ENCODE data around the gene SDHB.
A peak's percentile ranks its signal among the peaks of the same experiment; 100 is the strongest.

SDHB gene

DNA sequence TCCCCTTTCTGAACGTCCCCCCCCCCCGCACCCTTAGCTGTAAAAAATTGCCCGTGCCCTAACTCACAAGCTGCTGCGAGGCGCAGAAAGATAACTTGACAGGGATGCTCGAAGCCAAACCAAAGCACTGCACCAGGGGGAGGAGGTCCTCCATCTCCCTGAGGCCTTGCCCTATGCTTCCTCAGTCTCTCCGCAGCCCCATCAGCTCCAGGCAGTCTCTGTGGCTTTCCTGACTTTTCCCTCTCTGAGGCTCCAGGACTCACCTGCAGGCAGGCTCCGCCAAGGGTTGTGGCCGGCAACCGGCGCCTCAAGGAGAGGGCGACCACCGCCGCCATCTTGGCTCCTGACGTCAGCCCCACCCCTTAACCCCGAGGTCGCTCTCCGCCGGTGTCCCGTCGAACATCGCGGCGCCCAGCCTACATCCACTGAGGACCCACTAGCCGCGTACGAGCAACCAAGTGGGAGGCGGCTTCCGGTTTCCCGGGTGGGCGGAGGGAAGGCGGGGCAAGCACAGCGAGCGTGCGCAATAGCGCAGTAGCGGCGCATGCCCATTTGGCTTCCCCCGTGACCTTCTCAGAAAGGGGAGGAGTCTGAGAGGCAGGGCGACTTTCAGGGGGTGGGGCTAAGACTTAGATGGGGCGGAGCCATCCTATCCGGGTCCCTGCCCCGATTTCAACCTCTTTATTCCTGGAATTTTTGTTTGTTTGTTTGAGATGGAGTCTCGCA lies at the start of gene SDHB:
Gene SDHB (minus strand): TSS at position 348 of the 726 bp plus-strand sequence. CDS start 13 bp downstream, at position 335.
- peak; percentile 97 to 98 for DNase-seq

- DNase-seq, result no peak
These were observed 48.4 kb upstream of the SDHB start for GRCh38 chr1:17102232-17102631.

GRCh38 chr1:17101261-17101660 lies 47.4 kb upstream of the SDHB start:
- no peak for DNase-seq

- DNase-seq, result no peak
These were observed 45.9 kb upstream of the SDHB start for GRCh38 chr1:17099616-17100340.

DNA sequence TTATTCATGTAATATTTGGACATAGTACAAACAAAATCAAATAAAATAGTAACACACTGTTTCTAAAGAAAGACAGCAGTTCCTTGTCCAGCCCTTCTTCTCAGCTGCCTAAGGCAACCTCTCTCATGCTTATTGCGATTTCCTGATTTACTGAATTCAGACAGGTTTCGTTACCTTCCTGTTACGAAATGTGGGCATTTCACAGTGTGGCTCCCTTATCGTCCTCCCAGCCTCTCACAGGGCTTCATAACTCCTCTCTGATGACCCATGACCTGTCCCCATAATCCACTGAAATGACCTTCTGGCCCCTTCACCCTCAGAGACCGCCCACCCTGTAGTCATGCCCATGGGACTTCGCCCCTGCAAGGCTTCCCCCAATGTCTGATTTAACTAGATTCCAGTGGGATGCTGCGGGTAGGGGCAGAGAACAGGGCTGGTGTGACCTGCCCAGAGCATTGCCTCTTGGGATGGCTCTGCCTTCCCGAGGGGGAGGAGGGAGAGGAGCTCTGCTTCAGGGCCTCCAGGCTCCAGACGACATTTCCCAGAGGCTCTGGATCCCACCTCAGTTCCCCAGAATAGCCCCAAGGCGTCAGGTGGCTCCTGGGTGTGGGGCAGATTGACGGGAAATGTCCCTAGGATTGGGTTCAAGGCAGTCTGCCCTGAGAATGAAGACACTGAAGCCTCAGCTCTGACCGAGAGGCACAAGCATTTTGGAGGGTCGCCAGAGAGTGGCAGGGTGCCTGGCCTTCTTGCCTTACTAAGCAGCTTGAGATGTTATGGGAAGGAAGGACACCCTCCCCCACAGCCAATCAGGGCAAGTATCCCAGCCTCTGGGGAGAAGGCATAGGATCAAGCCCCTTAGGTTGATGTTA lies 44.9 kb upstream of the SDHB start:
- DNase-seq, result no peak

DNA sequence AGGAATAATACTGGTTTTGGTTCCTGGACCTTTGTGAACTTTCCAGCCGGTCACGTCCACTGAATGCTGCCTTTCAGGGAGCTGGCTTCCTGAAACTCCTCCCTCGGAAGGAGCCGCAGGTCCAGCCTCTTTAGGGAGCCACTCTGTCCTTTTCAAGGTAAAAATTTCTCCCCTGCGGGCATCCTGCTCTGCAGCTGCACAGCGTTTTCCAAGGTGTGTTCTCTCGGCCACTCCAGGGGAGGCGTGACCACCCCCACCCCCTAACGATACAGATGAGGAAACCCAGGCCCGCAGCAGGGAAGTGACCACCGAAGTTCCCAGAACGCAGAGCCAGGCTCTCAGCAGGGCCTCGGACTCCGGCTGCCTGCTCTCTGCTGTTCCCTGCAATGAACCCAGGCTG lies 44.0 kb upstream of the SDHB start:
- DNase-seq, result no peak

- no peak for DNase-seq
These were observed 43.3 kb upstream of the SDHB start for GRCh38 chr1:17097147-17097546.

GRCh38 chr1:17096584-17096983 lies 42.8 kb upstream of the SDHB start:
- no peak for DNase-seq

- no peak for DNase-seq
These were observed 41.3 kb upstream of the SDHB start for GRCh38 chr1:17095141-17095540.

GRCh38 chr1:17094664-17095063 lies 40.8 kb upstream of the SDHB start:
- DNase-seq, result no peak

DNA sequence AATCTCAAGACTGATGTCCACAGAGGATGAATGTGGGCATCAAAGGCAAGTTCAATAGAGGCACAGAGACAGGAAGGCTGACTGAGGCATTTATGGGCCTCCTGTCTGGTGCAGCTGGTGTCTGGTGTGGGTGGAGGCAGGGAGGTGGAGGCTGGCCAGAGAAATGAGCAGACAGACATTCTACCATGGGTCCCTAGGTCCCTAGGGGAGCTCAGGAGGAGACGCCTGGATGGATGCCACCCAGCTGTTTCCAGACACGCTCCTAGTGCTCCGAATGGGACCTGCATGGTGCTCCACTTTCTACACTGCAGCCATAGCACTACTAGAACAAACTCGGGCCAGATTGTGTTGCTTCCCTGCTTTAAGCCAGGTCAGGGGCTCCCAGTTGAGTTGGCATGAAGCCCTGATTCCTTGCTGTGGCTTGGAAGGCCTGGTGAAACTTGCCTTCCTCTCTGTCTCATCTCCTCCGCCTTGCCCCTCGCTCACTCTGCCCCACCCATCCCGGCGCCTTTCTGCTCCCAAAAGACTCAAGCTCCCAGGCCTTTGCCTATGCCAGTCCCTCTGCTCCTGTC lies 40.1 kb upstream of the SDHB start:
- DNase-seq, result no peak

- no peak for DNase-seq
These were observed 37.4 kb upstream of the SDHB start for GRCh38 chr1:17091252-17091651.

DNA sequence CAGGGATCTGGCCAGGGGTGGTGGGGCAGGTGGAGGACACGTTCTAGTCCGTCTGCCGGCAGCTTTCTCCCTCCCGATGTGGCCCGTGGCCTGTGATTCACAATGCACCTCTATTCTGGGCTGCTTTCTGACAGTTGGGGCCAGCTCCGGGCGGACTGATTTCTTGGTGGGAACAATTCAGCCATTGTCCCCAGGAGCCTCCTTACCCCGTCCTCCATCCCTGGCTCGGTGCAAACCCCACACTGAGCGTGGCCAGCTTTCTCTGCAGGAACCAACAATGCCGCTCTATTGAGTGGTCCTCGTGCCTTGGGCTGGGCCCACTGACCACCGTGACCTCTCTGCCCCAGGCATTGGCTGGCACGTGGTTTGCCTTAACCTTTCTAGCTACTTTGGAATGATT lies 35.7 kb upstream of the SDHB start:
- no peak for DNase-seq

DNA sequence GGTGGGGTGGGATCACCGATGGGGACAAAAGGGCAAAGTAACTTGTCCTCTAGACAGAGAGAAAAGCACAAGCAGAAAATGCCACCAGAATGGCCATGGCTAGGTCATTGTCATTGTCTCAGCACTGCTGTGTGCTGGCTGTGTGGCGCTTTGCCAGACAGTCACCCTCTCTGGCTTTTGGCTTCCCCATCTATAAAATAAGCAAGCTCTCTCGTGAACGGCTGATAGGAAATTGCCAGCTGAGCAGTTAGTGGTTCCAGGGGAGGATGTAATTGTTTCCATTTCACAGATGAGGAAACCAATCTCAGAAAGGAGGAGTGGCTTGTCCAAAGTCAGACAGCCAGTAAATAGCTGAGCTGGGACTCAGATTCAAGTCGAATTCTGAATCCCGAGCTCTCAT lies 32.9 kb upstream of the SDHB start:
- no peak for DNase-seq

DNA sequence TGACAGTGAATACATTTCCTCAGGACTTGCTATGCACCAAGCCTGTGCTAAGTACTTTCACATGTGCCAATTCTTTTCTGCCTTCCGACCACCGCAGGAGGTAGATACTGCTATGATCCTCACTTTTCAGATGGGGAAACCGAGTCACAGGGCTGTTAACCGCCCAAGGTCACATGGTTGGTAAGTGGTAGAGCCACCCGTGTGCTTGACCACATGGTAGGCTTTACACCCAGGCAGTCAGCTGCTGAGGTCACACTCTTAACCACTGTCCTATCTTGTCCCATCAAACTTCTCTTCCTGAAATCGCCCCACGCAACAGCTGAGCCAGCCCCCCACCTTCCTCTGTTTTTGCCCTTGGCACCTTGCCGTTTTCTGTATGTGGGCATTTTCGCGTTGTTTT lies 31.0 kb upstream of the SDHB start:
- DNase-seq, result no peak

GRCh38 chr1:17082761-17083160 lies 28.9 kb upstream of the SDHB start:
- no peak for DNase-seq

DNA sequence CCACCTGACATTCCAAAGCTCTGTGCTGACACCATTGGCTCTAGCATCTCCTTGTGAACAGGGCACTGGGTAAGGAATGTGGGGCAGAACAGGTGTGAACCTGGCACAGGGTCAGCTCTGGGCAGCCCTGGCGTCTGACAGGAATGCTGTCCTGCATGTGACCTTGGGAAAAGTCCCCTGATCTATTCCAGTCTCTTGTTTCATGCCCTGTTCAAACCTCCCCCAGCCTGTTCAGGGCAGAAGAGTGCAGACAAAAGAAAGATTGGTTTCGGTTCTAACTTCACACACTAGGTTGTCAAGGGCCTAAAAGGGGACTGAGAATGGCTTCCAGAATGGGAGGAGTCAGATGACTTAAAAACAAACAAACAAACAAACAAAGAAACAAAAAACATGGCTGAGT lies 27.6 kb upstream of the SDHB start:
- DNase-seq, result no peak

DNA sequence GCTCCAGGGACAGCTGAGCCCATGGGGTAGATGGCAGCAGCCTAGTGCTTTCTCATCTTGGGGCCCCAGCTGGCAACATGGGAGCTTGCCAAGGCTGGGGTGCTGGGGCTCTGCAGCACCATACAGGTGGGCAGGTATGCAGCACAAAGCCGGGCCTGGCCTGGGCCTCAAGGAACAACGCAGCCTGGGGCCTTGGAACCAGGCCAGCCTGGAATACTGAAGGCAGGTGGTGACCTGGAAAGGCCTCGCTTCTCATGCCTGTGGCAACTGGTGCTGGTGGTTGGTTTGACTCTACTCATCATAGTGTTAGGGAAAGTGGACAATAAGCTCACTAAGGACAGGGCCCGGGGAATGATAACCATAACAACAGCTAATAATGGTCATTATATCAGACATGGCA lies 27.0 kb upstream of the SDHB start:
- DNase-seq, result no peak

GRCh38 chr1:17080085-17080759 lies 26.4 kb upstream of the SDHB start:
- no peak for DNase-seq

DNA sequence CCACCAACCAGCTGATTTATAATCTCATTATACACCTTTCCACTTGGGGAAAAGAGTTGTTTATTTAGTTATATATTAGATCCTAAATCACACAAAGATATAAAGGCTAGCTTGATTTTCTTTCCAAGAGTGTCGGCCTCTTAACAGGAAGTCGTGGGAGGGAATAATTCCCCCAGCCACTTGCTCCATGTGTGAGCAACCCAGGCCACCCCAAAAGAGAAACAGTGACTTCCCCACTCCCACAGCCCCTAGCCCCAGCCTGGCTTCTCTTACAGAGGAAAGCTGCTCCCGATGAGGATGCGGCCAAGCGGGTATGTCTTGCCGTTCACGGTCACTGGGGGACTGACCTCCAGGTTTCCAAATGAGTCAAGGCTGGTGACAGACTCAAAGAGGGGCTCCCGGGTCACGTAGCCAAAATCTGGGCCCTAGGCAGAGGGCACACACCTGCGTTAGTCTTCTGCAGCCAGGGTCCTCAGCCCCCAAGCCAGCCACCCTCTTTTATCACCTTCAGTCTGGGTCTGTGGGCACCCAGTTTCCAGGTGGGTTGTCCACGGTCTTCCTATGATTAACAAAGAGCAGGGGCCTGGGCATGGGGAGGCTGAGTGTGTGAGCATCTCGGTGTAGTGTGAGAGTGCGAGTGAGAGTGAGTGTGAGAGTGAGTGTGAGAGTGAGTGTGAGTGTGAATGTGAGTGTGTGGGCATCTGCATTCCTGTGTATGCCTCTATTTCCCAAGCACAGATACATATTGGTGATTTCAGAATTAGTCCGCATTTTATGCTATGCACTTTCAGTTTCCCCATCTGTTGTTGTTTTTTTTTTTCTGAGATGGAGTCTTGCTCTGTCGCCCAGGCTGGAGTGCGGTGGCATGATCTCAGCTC lies 25.4 kb upstream of the SDHB start:
- DNase-seq, result no peak

DNA sequence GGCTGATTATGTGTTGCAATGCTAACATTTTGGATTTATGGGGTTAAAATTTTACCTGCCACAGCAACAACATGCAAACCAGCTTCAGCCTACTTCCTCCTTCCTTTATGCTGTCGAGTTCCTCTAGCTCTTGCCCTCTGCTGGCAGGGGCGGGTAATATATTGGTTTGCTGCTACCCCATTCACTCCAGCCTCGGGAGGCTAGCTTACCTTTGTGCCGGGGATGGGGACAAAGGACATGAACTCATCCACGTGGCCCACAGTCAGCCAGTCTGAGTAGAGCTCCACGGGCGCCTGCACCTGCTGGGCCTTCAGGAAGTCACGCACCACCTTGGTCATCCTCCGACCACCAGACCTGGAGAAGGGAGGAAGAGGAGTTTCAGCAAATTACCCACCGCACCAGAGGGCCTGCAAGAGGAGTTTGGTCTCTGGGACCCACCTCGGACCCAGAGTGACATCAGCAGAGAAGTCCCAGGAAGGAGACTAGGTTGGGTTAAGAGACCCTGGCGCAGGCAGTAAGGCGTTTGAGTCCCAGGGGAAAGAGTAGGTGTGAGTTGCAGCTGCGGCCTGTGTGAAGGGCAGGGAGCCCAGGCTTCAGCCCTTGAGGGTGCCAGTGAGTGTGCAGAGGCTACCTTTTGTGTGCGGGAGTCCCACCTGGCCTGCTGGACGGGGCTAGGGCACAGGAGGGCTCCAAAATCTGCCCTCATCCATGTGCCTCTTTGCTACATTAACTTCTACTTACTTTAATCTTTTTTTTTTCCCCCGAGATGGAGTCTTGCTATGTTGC lies 21.8 kb upstream of the SDHB start:
- no peak for DNase-seq

Data from activated CD4-positive, alpha-beta T cell treated with anti-CD3 and anti-CD28 coated beads, Interleukin-2, amount 50 U/mL, for 4 hours (primary cell).